ENCODE data around the gene UBL7. TPM values are rescaled to one million over a fixed set of nuclear protein-coding genes. Genes with fewer than 3 reads are reported as not detected.

The UBL7 gene
- total and polyA plus RNA-seq, 2 of the 8 experiments (the other 6 are each of a cell fraction or from before 2014, with no cell fraction given): 71.5 to 183 TPM

DNA sequence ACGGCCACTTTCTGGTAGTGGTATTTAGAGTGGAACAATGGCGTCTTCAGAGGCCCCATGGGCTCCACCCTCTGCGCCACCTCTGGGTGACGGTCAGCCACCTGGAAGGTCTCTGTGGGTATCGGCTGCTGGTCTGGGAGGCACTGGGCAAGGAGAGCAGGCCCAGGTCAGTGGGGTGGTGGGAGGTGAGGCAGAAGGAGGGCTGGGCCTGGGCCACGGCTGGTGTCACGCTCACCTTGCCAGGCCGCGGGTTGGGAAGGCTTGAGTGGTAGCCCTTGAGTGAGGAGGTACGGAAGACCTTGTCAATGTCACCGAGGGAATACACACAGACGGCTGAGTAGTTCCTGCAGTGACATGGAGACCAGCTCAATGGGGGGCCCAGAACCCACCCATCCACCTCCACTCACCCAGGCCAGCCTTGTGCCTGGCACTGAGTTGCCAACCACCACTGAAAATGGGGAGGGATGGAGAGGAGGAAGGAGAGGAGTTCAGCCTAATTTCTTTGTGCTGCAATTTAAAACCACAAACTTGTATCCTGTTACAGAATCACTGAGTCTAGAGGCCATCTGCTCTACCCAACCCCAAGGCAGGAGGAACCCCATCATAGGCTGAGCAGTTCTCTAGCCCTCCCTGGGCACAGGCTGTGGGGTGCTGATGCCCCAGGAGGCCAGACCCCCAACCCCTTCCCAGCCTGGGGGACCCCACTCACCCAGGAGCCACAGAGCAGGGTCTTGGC lies 46.2 kb downstream of the UBL7 start:
- FAIRE-seq (no peak), DNase-seq (ENCODE audit: low read depth in 1 of 2, low spot score in 2 of 2) (no peak)
- H2BK20ac ChIP-seq (ENCODE audit: low read length): no peak overlapping the region
- H3K79me1 ChIP-seq (ENCODE audit: low read depth, low read length): peaks cover 5% of the 10 kb centered on the region; the same call in 1 of the 2 replicates
- H3K4me2 ChIP-seq (ENCODE audit: insufficient read depth in 1 of 2, low read depth in 2 of 2, low read length in 2 of 2): no peak overlapping the region
- peaks cover 3% of the 10 kb centered on the region; the same call in 1 of the 2 replicates for H3K23me2 ChIP-seq (ENCODE audit: low read depth, low read length)
- no peak overlapping the region for H3K4ac ChIP-seq (replicated peaks; ENCODE audit: insufficient read length, low read depth, low read length)
- H3K4me3 ChIP-seq (ENCODE audit: extremely low read depth in 1 of 4, insufficient read depth in 2 of 4, low read depth in 3 of 4, low read length in 4 of 4): no peak overlapping the region
- no peak overlapping the region for H3K27ac ChIP-seq (ENCODE audit: low read depth, low read length)
- no peaks in the 10 kb centered on the region for H3K9me3 ChIP-seq (ENCODE audit: insufficient read depth in 2 of 2, low read depth in 1 of 2, low read length in 1 of 2)
- peaks cover 2 to 4% of the 10 kb centered on the region in 2 experiments for H4K20me1 ChIP-seq (replicated peaks in 1 of 2; ENCODE audit: control insufficient read depth in 1 of 2, insufficient read depth in 2 of 2, low read length in 2 of 2)
- no peak overlapping the region for H3K9ac ChIP-seq (replicated peaks in 1 of 4; ENCODE audit: extremely low read depth in 1 of 4, low read depth in 3 of 4, low read length in 3 of 4)
- no peak overlapping the region for H2AK5ac ChIP-seq (ENCODE audit: low read depth, low read length)
- H2BK5ac ChIP-seq (ENCODE audit: low read depth, low read length): no peak overlapping the region
- ChIA-PET CTCF (ENCODE audit: partially characterized antibody) (no interaction called here), POLR2A (ENCODE audit: partially characterized antibody) (no interaction called here)
- 96% methylated on average over 11 of the region's 12 CpGs; no CpG with 5 or more reads in 1 of the 2 experiments for WGBS, 2 experiments (ENCODE audit: extremely low coverage in 1 of 2, insufficient coverage in 1 of 2, insufficient read length in 1 of 2, insufficient replicate concordance in 2 of 2, low coverage in 1 of 2, low lambda C conversion rate in 2 of 2, missing lambda C conversion rate in 1 of 2)
- H4K5ac ChIP-seq (ENCODE audit: insufficient read length, low read depth, low read length): no peak overlapping the region
- no peak overlapping the region for H3K56ac ChIP-seq (replicated peaks; ENCODE audit: insufficient read length, low read depth, low read length)
- 0 out of 4 replicates have a peak, but pooled peaks cover 0 to 4% of the 10 kb centered on the region in 2 experiments for H3K79me2 ChIP-seq (ENCODE audit: control insufficient read depth in 1 of 2, insufficient read depth in 2 of 2, low read length in 2 of 2)
- H2BK12ac ChIP-seq (ENCODE audit: low read depth, low read length): no peak overlapping the region
- H3K14ac ChIP-seq (ENCODE audit: insufficient read length): no peak overlapping the region
- no peak overlapping the region for H2BK120ac ChIP-seq (replicated peaks; ENCODE audit: low read depth, low read length)
- no peak overlapping the region for H3K23ac ChIP-seq (ENCODE audit: insufficient read length)
- no peak overlapping the region for H3K18ac ChIP-seq (ENCODE audit: extremely low read depth, low read length)
- no peak overlapping the region for H2AFZ ChIP-seq (ENCODE audit: low read length)
- no peak overlapping the region for H4K91ac ChIP-seq (replicated peaks; ENCODE audit: insufficient read length, low read length)
- no peak overlapping the region for H2BK15ac ChIP-seq (ENCODE audit: low read length)
- peaks cover 0 to 9% (median 4%) of the 10 kb centered on the region in 4 experiments; a peak in 6 of 8 replicates for H3K36me3 ChIP-seq (ENCODE audit: control insufficient read depth in 2 of 4, insufficient read depth in 4 of 4, low read length in 3 of 4)
- H3K4me1 ChIP-seq (replicated peaks in 1 of 4; ENCODE audit: control insufficient read depth in 3 of 4, insufficient read depth in 4 of 4, low read length in 3 of 4): no peaks in the 10 kb centered on the region
- H4K8ac ChIP-seq (ENCODE audit: extremely low read depth, insufficient read depth, low read length): no peak overlapping the region; the same call in 1 of the 2 replicates
- no peaks in the 10 kb centered on the region for H3K27me3 ChIP-seq (replicated peaks in 1 of 4; ENCODE audit: control insufficient read depth in 3 of 4, extremely low read depth in 1 of 4, insufficient read depth in 3 of 4, low read length in 3 of 4)
- TF ChIP-seq SUZ12 (IDR thresholded peaks at IDR 0.05; ENCODE audit: low read length) (no peak), JUN (IDR thresholded peaks at IDR 0.05; ENCODE audit: low read depth, low read length) (no peak), KDM5A (IDR thresholded peaks at IDR 0.05; ENCODE audit: low read length) (no peak), RAD21 (IDR thresholded peaks at IDR 0.05 in 1 of 2, conservative IDR thresholded peaks at IDR 0.05 in 1 of 2; ENCODE audit: low read depth in 2 of 2, low read length in 2 of 2) (no peak), FOSL1 (IDR thresholded peaks at IDR 0.05; ENCODE audit: insufficient read depth, low read depth, low read length) (no peak), RFX5 (IDR thresholded peaks at IDR 0.05; ENCODE audit: borderline replicate concordance, low read depth, low read length) (no peak), KDM4A (IDR thresholded peaks at IDR 0.05; ENCODE audit: low read depth, low read length, severe bottlenecking) (no peak)
- TF ChIP-seq, protein P1, sequence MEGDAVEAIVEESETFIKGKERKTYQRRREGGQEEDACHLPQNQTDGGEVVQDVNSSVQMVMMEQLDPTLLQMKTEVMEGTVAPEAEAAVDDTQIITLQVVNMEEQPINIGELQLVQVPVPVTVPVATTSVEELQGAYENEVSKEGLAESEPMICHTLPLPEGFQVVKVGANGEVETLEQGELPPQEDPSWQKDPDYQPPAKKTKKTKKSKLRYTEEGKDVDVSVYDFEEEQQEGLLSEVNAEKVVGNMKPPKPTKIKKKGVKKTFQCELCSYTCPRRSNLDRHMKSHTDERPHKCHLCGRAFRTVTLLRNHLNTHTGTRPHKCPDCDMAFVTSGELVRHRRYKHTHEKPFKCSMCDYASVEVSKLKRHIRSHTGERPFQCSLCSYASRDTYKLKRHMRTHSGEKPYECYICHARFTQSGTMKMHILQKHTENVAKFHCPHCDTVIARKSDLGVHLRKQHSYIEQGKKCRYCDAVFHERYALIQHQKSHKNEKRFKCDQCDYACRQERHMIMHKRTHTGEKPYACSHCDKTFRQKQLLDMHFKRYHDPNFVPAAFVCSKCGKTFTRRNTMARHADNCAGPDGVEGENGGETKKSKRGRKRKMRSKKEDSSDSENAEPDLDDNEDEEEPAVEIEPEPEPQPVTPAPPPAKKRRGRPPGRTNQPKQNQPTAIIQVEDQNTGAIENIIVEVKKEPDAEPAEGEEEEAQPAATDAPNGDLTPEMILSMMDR (IDR thresholded peaks at IDR 0.05; ENCODE audit: control extremely low read depth in 1 of 3, insufficient read depth in 1 of 3, low read depth in 1 of 3, low read length in 3 of 3): no peak

All from H1 (cell line).